Measurements from ENCODE around the gene RYR2. TPM values are rescaled to one million over a fixed set of nuclear protein-coding genes. Genes with fewer than 3 reads are reported as not detected.

RYR2 gene
- total RNA-seq, 1 experiment from 2014 or later, result 3.4 TPM

DNA sequence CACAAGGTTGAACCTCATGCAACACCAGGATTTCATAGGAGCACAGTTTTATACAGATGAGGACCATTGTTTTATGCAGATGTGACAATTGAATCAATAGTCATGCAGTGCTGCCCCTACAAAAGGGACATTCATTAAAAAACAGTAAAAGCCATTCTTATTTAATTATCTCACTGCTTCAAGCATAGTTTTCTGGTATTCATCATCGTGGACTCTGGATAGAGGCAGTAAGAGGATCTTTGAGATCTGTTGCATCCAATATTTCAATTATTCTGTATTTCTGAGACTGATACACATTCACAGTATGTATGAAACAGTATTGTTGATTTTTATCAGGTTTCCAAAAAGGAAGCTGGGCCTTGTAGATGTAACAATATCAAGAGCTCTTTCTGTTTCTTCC is 237.6 kb downstream of the RYR2 start:
- TF ChIP-seq CTCF (conservative IDR thresholded peaks at IDR 0.05), result no peak
- Mint-ChIP-seq H3K4me3 (no peak overlapping the region), H3K27ac (no peak overlapping the region), H3K4me1 (peaks cover 12 to 21% of the 10 kb centered on the region in 2 experiments), H3K36me3 (ENCODE audit: insufficient read depth in 1 of 3, low read depth in 3 of 3) (no peaks in the 10 kb centered on the region), H3K27me3 (ENCODE audit: low read depth) (no peaks in the 10 kb centered on the region), H3K9me3 (no peaks in the 10 kb centered on the region)
- no peak overlapping the region for H3K9ac ChIP-seq (ENCODE audit: extremely low read depth, insufficient read length, low read length)
- H3K79me2 ChIP-seq (ENCODE audit: insufficient read depth, low read length), result no peaks in the 10 kb centered on the region
- H2AK5ac ChIP-seq (ENCODE audit: insufficient read length, low read length), result no peak overlapping the region
- no peak overlapping the region for H2BK12ac ChIP-seq (ENCODE audit: insufficient read length, low read depth, low read length)
- H2BK20ac ChIP-seq (ENCODE audit: low read depth, low read length, poor library complexity, severe bottlenecking), result no peak overlapping the region
- H2BK15ac ChIP-seq (ENCODE audit: low read depth, low read length), result no peak overlapping the region
- no peak overlapping the region for H4K8ac ChIP-seq (replicated peaks; ENCODE audit: insufficient read length, low read depth, low read length)
- no peak overlapping the region for H2BK5ac ChIP-seq (ENCODE audit: insufficient read length, low read length)
- H3K27ac ChIP-seq (ENCODE audit: insufficient read length, low read depth, low read length), result no peak overlapping the region
- no peak overlapping the region for H3T11ph ChIP-seq (ENCODE audit: low read length)
- H4K5ac ChIP-seq (ENCODE audit: insufficient read length, low read depth, low read length), result no peak overlapping the region
- WGBS (ENCODE audit: extremely low coverage, insufficient read length, low lambda C conversion rate), result no CpG with 5 or more reads among the region's 1 CpG
- no peaks in the 10 kb centered on the region for H3K27me3 ChIP-seq (ENCODE audit: insufficient read depth, low read length)
- H3K4me1 ChIP-seq (ENCODE audit: insufficient read depth, low read length), result no peaks in the 10 kb centered on the region
- H3K14ac ChIP-seq (ENCODE audit: insufficient read depth, low read length), result no peak overlapping the region
- no peak overlapping the region for H2AFZ ChIP-seq (ENCODE audit: low read length)
- no peaks in the 10 kb centered on the region for H3K9me3 ChIP-seq (ENCODE audit: control insufficient read depth, low read depth, low read length)
- H2BK120ac ChIP-seq (ENCODE audit: low read depth, low read length, poor library complexity, severe bottlenecking), result no peak overlapping the region
- H4K91ac ChIP-seq (ENCODE audit: insufficient read length, low read depth, low read length), result no peak overlapping the region
- no peak for DNase-seq
- no peak overlapping the region for H3K23ac ChIP-seq (ENCODE audit: insufficient read length, low read depth, low read length)
- no peaks in the 10 kb centered on the region for H3K23me2 ChIP-seq (ENCODE audit: insufficient read length, low read depth, low read length, poor library complexity, severe bottlenecking)
- no peak overlapping the region for H3K18ac ChIP-seq (ENCODE audit: insufficient read length, low read depth, low read length)
- H4K20me1 ChIP-seq (ENCODE audit: control insufficient read depth, insufficient read depth, insufficient read length), result no peaks in the 10 kb centered on the region
- no peak overlapping the region for H3K56ac ChIP-seq (ENCODE audit: insufficient read length, low read depth, low read length)
- no peak overlapping the region for H3K4ac ChIP-seq (ENCODE audit: low read depth, low read length)
- H3K4me2 ChIP-seq (ENCODE audit: insufficient read depth, insufficient read length, low read length), result no peak overlapping the region
- H3K79me1 ChIP-seq (ENCODE audit: insufficient read depth, low read depth, low read length, poor library complexity, severe bottlenecking), result no peaks in the 10 kb centered on the region
